Esophagus muscularis mucosa (tissue), 4 donors: ENCODE data around the gene SMIM22. TPM values are rescaled to one million over a fixed set of nuclear protein-coding genes. Genes with fewer than 3 reads are reported as not detected.

ENCODE experiments used
- DNase-seq: peaks from one replicate; pipeline ENCODE4 v3.0.0-alpha.2; 2017; ENCODE audit errors: extremely low spot score
- H3K27ac ChIP-seq, 4 donors: fragments of 200-600 bp; sonication (generic); replicated peaks in 1 of 4; 1 replicate in 3 of 4; 2 replicates in 1 of 4; pipeline ENCODE4 v1.5.1; 2016 to 2019; ENCODE audit warnings: mild to moderate bottlenecking in 1 of 4
- H3K27me3 ChIP-seq, 4 donors: fragments of 200-600 bp; sonication (generic); one replicate each; pipeline versions ENCODE4 v1.5.1 to v1.6.0; 2016 to 2019
- H3K36me3 ChIP-seq, 4 donors: fragments of 200-600 bp; sonication (generic); one replicate each; pipeline ENCODE4 v1.5.1; 2016 to 2019
- H3K4me1 ChIP-seq, 4 donors: fragments of 200-600 bp; sonication (generic); one replicate each; pipeline ENCODE4 v1.5.1; 2016 to 2019
- H3K4me3 ChIP-seq, 4 donors: fragments of 200-600 bp; sonication (generic); 1 replicate in 2 of 4; 2 replicates in 2 of 4; pipeline ENCODE4 v1.5.1; 2016 to 2019; ENCODE audit warnings: mild to moderate bottlenecking in 4 of 4, moderate library complexity in 1 of 4
- H3K9me3 ChIP-seq, 4 donors: fragments of 200-600 bp; sonication (generic); 1 replicate in 3 of 4; 2 replicates in 1 of 4; pipeline ENCODE4 v1.5.1; 2016 to 2019
- CTCF ChIP-seq, 3 experiments: fragments of 200-600 bp in 2 of 3; fragments of 450-650 bp in 1 of 3; sonication (generic) in 2 of 3; IDR thresholded peaks; one replicate each; pipeline ENCODE4 v1.5.1; 2017 to 2019; ENCODE audit warnings: antibody characterized with exemption in 3 of 3, mild to moderate bottlenecking in 2 of 3, moderate library complexity in 1 of 3
- EP300 ChIP-seq: sonication (generic); formaldehyde crosslinking; IDR thresholded peaks from one replicate; pipeline ENCODE4 v1.6.1; 2017; ENCODE audit warnings: antibody characterized with exemption
- POLR2A ChIP-seq: fragments of 450-650 bp; IDR thresholded peaks from one replicate; pipeline ENCODE4 v1.6.1; 2017; ENCODE audit warnings: antibody characterized with exemption, moderate library complexity, mild to moderate bottlenecking, low read depth
- POLR2AphosphoS5 ChIP-seq, 2 donors: sonication (generic); formaldehyde crosslinking; IDR thresholded peaks; one replicate each; pipeline ENCODE4 v1.6.1; 2017; ENCODE audit warnings: antibody characterized with exemption in 2 of 2
- WGBS: methylation state at CpG from one replicate; pipeline ENCODE4 v1.1.5; 2018; 5-methylcytosine and 5-hydroxymethylcytosine counted together
- intact Hi-C: fragments of 100-400 bp; cut with DNase I; formaldehyde crosslinking; loops from one replicate; pipeline ENCODE4 v1.15.1; 2023
- total RNA-seq, 4 donors: library from RNA; depleted of rRNA; stranded (reverse); fragments of >200 nt; gene quantifications; one replicate each; pipeline versions ENCODE4 v1.1.0 to v1.2.1, GENCODE V29; 2016

The SMIM22 gene
- total RNA-seq, 4 donors from 2014 or later = not detected

GRCh38 chr16:4753227-4753626, 41.9 kb upstream of the SMIM22 start:
- Histone ChIP-seq H3K9me3 (no peaks in the 10 kb centered on the region), H3K4me3 (no peak overlapping the region), H3K27ac (no peak overlapping the region), H3K36me3 (peaks cover 51 to 97% (median 92%) of the 10 kb centered on the region in 4 donors), H3K27me3 (no peaks in the 10 kb centered on the region), H3K4me1 (no peaks in the 10 kb centered on the region)
- WGBS = 93% methylated on average over 11 of the region's 11 CpGs
- TF ChIP-seq POLR2A (no peak), POLR2AphosphoS5 (IDR thresholded peaks at IDR 0.05) (no peak), EP300 (no peak), CTCF (IDR thresholded peaks at IDR 0.05) (no peak)
- intact Hi-C loops = no loop called here
- DNase-seq = no peak

- no peak overlapping the region for H3K27ac ChIP-seq
- DNase-seq = no peak
- WGBS = 99% methylated on average over 4 of the region's 4 CpGs
- no peaks in the 10 kb centered on the region for H3K4me1 ChIP-seq
- intact Hi-C loops = no loop called here
- H3K9me3 ChIP-seq = no peaks in the 10 kb centered on the region
- no peaks in the 10 kb centered on the region for H3K27me3 ChIP-seq
- peaks cover 60 to 100% (median 97%) of the 10 kb centered on the region in 4 donors for H3K36me3 ChIP-seq
- no peak for TF ChIP-seq EP300
- TF ChIP-seq POLR2AphosphoS5 (IDR thresholded peaks at IDR 0.05) = no peak
- no peak for TF ChIP-seq CTCF (IDR thresholded peaks at IDR 0.05)
- no peak for TF ChIP-seq POLR2A
- H3K4me3 ChIP-seq = no peak overlapping the region
These were observed 40.3 kb upstream of the SMIM22 start for GRCh38 chr16:4754865-4755264.

- no peak overlapping the region for H3K27ac ChIP-seq
- no peak for DNase-seq
- TF ChIP-seq EP300 = no peak
- no peak overlapping the region for H3K4me3 ChIP-seq
- no peaks in the 10 kb centered on the region for H3K9me3 ChIP-seq
- no peaks in the 10 kb centered on the region for H3K27me3 ChIP-seq
- intact Hi-C loops = no loop called here
- no peaks in the 10 kb centered on the region for H3K4me1 ChIP-seq
- WGBS = 97% methylated on average over 6 of the region's 6 CpGs
- peaks cover 64 to 100% (median 98%) of the 10 kb centered on the region in 4 donors for H3K36me3 ChIP-seq
These were observed 39.5 kb upstream of the SMIM22 start for GRCh38 chr16:4755687-4756086.

- no peaks in the 10 kb centered on the region for H3K9me3 ChIP-seq
- no peaks in the 10 kb centered on the region for H3K27me3 ChIP-seq
- no peak overlapping the region for H3K27ac ChIP-seq
- H3K36me3 ChIP-seq = peaks cover 58 to 99% (median 98%) of the 10 kb centered on the region in 4 donors
- TF ChIP-seq POLR2AphosphoS5 (IDR thresholded peaks at IDR 0.05) (no peak), EP300 (no peak), POLR2A (no peak), CTCF (IDR thresholded peaks at IDR 0.05) (no peak)
- no peak overlapping the region for H3K4me3 ChIP-seq
- H3K4me1 ChIP-seq = peaks cover 5 to 30% (median 12%) of the 10 kb centered on the region in 4 donors
- no peak for DNase-seq
- intact Hi-C loops = no loop called here
- 87% methylated on average over 9 of the region's 23 CpGs for WGBS
These were observed 34.8 kb upstream of the SMIM22 start for GRCh38 chr16:4760221-4760910.

- TF ChIP-seq POLR2A = no peak
- TF ChIP-seq POLR2AphosphoS5 (IDR thresholded peaks at IDR 0.05) = no peak
- no peak for DNase-seq
- WGBS = 100% methylated on average over 9 of the region's 9 CpGs
- Histone ChIP-seq H3K4me3 (no peak overlapping the region), H3K9me3 (no peaks in the 10 kb centered on the region), H3K27ac (no peak overlapping the region), H3K4me1 (peaks cover 17 to 41% (median 26%) of the 10 kb centered on the region in 4 donors), H3K36me3 (peaks cover 47 to 83% (median 83%) of the 10 kb centered on the region in 4 donors), H3K27me3 (no peaks in the 10 kb centered on the region)
- intact Hi-C loops = no loop called here
These were observed 33.0 kb upstream of the SMIM22 start for GRCh38 chr16:4762205-4762604.
